ENCODE measurements around the gene MAST3.

- TF ChIP-seq CTCF (IDR thresholded peaks at IDR 0.05) (no peak), POLR2AphosphoS5 (IDR thresholded peaks at IDR 0.05; ENCODE audit: insufficient read depth in 1 of 2, low read depth in 1 of 2) (no peak), POLR2A (IDR thresholded peaks at IDR 0.05) (no peak)
Measured at GRCh38 chr19:18063463-18063862, 34.1 kb upstream of the MAST3 start.

Data from vagina (tissue), 2 donors.